Stimulated activated CD4-positive, alpha-beta T cell treated with anti-CD3 and anti-CD28 coated beads, Interleukin-1b, Interleukin-23, amount 100 ng/mL, for 24 hours (primary cell): Measurements from ENCODE around the gene DHCR7.

Experiments used
- DNase-seq, 4 experiments: peaks; one replicate each; pipeline ENCODE4 v3.0.0-alpha.2; 2020; ENCODE audit warnings: low read depth in 4 of 4, low spot score in 1 of 4

DHCR7 gene

GRCh38 chr11:71420455-71421241 is 27.5 kb downstream of the DHCR7 start:
- DNase-seq = no peak

GRCh38 chr11:71418643-71419042 is 29.6 kb downstream of the DHCR7 start:
- DNase-seq = no peak

- DNase-seq = no peak
These were observed 33.5 kb downstream of the DHCR7 start for GRCh38 chr11:71414645-71415044.

GRCh38 chr11:71410363-71410966 is 37.7 kb downstream of the DHCR7 start:
- no peak for DNase-seq

- DNase-seq = no peak
These were observed 39.4 kb downstream of the DHCR7 start for GRCh38 chr11:71408826-71409225.

- DNase-seq = no peak
These were observed 40.8 kb downstream of the DHCR7 start for GRCh38 chr11:71407356-71407755.

- DNase-seq = no peak
These were observed 41.5 kb downstream of the DHCR7 start for GRCh38 chr11:71406681-71407080.

GRCh38 chr11:71404209-71404608 is 44.0 kb downstream of the DHCR7 start:
- DNase-seq = no peak

- DNase-seq = no peak
These were observed 45.3 kb downstream of the DHCR7 start for GRCh38 chr11:71402878-71403277.

GRCh38 chr11:71400216-71400615 is 48.0 kb downstream of the DHCR7 start:
- DNase-seq = no peak

- DNase-seq = no peak
These were observed 48.9 kb downstream of the DHCR7 start for GRCh38 chr11:71399341-71399740.

- DNase-seq = no peak
These were observed 50.2 kb downstream of the DHCR7 start for GRCh38 chr11:71397961-71398360.

GRCh38 chr11:71397331-71397860 is 50.8 kb downstream of the DHCR7 start:
- no peak for DNase-seq

- DNase-seq = no peak
These were observed 51.6 kb downstream of the DHCR7 start for GRCh38 chr11:71396548-71397123.

- no peak for DNase-seq
These were observed 52.4 kb downstream of the DHCR7 start for GRCh38 chr11:71395774-71396173.

GRCh38 chr11:71395263-71395560 is 53.0 kb downstream of the DHCR7 start:
- DNase-seq = no peak

GRCh38 chr11:71393283-71393682 is 54.9 kb downstream of the DHCR7 start:
- DNase-seq = no peak

GRCh38 chr11:71391796-71392195 is 56.4 kb downstream of the DHCR7 start:
- no peak for DNase-seq

- DNase-seq = no peak
These were observed 56.8 kb downstream of the DHCR7 start for GRCh38 chr11:71391352-71391751.

- no peak for DNase-seq
These were observed 59.5 kb downstream of the DHCR7 start for GRCh38 chr11:71388637-71389235.

GRCh38 chr11:71387784-71388636 is 60.2 kb downstream of the DHCR7 start:
- DNase-seq = no peak
